ENCODE results near the gene TP53BP1. TPM values are rescaled to one million over a fixed set of nuclear protein-coding genes. Genes with fewer than 3 reads are reported as not detected.

TP53BP1 gene
- total RNA-seq, 1 experiment from 2014 or later = 54.1 TPM

- Histone ChIP-seq H3K4me3 (replicated peaks in 1 of 2; ENCODE audit: low read depth in 1 of 2, low read length in 2 of 2) (no peak overlapping the region), H3K79me2 (ENCODE audit: insufficient read depth, low read length) (no peaks in the 10 kb centered on the region), H3K4me2 (ENCODE audit: low read length) (no peak overlapping the region), H3K36me3 (ENCODE audit: control insufficient read depth in 1 of 2, insufficient read depth in 2 of 2, low read length in 2 of 2) (no peaks in the 10 kb centered on the region), H3K9me3 (ENCODE audit: control insufficient read depth in 1 of 2, insufficient read depth in 1 of 2, low read depth in 1 of 2, low read length in 2 of 2) (no peaks in the 10 kb centered on the region), H3K9ac (ENCODE audit: low read length) (no peak overlapping the region), H3K27me3 (ENCODE audit: insufficient read depth, low read length) (no peaks in the 10 kb centered on the region), H3K9me2 (ENCODE audit: insufficient read depth) (no peaks in the 10 kb centered on the region), H2AFZ (ENCODE audit: low read depth, low read length, poor library complexity, severe bottlenecking) (no peak overlapping the region), H4K20me1 (ENCODE audit: insufficient read depth) (no peaks in the 10 kb centered on the region), H3K4me1 (ENCODE audit: control insufficient read depth in 1 of 2, insufficient read depth in 2 of 2, low read length in 2 of 2) (no peaks in the 10 kb centered on the region), H3K27ac (ENCODE audit: low read depth, low read length) (no peak overlapping the region)
- DNase-seq (ENCODE audit: low read depth, low spot score) = no peak
- TF ChIP-seq TCF7L2 (IDR thresholded peaks at IDR 0.05; ENCODE audit: borderline replicate concordance, extremely low read depth, insufficient read depth, insufficient read length) = no peak
- TF ChIP-seq EZH2phosphoT487 (IDR thresholded peaks at IDR 0.05; ENCODE audit: borderline replicate concordance) = no peak
- no peak for TF ChIP-seq POLR2A (IDR thresholded peaks at IDR 0.05; ENCODE audit: borderline replicate concordance, extremely low read depth, insufficient read depth, insufficient read length)
- no peak for TF ChIP-seq ZNF274 (IDR thresholded peaks at IDR 0.05; ENCODE audit: low read depth, low read length)
- no peak for TF ChIP-seq JUND (IDR thresholded peaks at IDR 0.05)
- no peak for TF ChIP-seq EZH2 (IDR thresholded peaks at IDR 0.05)
- TF ChIP-seq YY1 (IDR thresholded peaks at IDR 0.05; ENCODE audit: extremely low read depth, insufficient replicate concordance, low read depth, low read length) = no peak
- TF ChIP-seq RAD21 (IDR thresholded peaks at IDR 0.05; ENCODE audit: low read depth) = no peak
- no peak for TF ChIP-seq POLR2AphosphoS5 (IDR thresholded peaks at IDR 0.05; ENCODE audit: low read depth, low read length)
- no peak for TF ChIP-seq CBX3 (IDR thresholded peaks at IDR 0.05; ENCODE audit: low read depth)
- TF ChIP-seq MAX (IDR thresholded peaks at IDR 0.05) = no peak
- TF ChIP-seq REST (IDR thresholded peaks at IDR 0.05; ENCODE audit: low read depth) = no peak
- no peak for TF ChIP-seq ELF1 (IDR thresholded peaks at IDR 0.05; ENCODE audit: borderline replicate concordance, low read depth)
- TF ChIP-seq SIN3A (IDR thresholded peaks at IDR 0.05; ENCODE audit: low read depth) = no peak
- TF ChIP-seq ATF3 (IDR thresholded peaks at IDR 0.05) = no peak
- TF ChIP-seq FOSL1 (IDR thresholded peaks at IDR 0.05; ENCODE audit: low read depth) = no peak
- no peak for TF ChIP-seq SRF (IDR thresholded peaks at IDR 0.05; ENCODE audit: low read depth)
- no TSS peak for BruUV-seq (replicated peaks)
- no peak for ATAC-seq
- intact Hi-C loops (cut with micrococcal nuclease) = no loop called here
- ChIA-PET RAD21 (ENCODE audit: low non-redundant PET in 1 of 2, low total read pairs in 2 of 2, uncharacterized antibody in 2 of 2, unreplicated experiment in 2 of 2) (no interaction called here), POLR2A (no interaction called here), CTCF (interaction anchor here (1.5 kb wide), 1 partner anchor 14 kb away, joined by 3 read pairs; no protein-coding TSS in a partner anchor)
These were observed 35.6 kb upstream of the TP53BP1 start for GRCh38 chr15:43528542-43529007.

Measured in HCT116 (cell line).